K562 (cell line): ENCODE results near the gene MLST8. TPM values are rescaled to one million over a fixed set of nuclear protein-coding genes. Genes with fewer than 3 reads are reported as not detected.

Source experiments
- ATAC-seq: fragments of 200-7000 bp; cut with Tn5 transposase; 3 replicates; pipeline ENCODE4 v1.9.1; 2020; ENCODE audit warnings: moderate library complexity
- Bru-seq: library from RNA; stranded (reverse); fragments of 400-500 nt; gene quantifications from one replicate; lab custom pipeline; 2021; lab: Mats Ljungman, UMichigan
- BruChase-seq, 2 experiments: library from RNA; stranded (reverse); fragments of 400-500 nt; gene quantifications; one replicate each; lab custom pipeline; 2021; lab: Mats Ljungman, UMichigan
- BruUV-seq: library from RNA; stranded (reverse); fragments of 400-500 nt; replicated peaks from 2 replicates; lab custom pipeline; 2021; lab: Mats Ljungman, UMichigan
- CTCF ChIA-PET: fragments of 300-600 bp; formaldehyde crosslinking; extraction: SDS; loops from one replicate; lab custom pipeline; 2021; ENCODE audit warnings: low intra/inter-chr PET ratio; lab: Yijun Ruan, JAX
- POLR2A ChIA-PET: fragments of 300-600, 350-650 bp; sonication (Branson Sonifier 250); formaldehyde crosslinking; extraction: SDS; loops from one replicate; lab custom pipeline; 2021; ENCODE audit warnings: antibody characterized with exemption, inconsistent platforms; lab: Yijun Ruan, JAX
- DNase-seq, 4 experiments: peaks; one replicate each; pipeline versions ENCODE4 v3.0.0 to v3.0.0-alpha.2; 2011 to 2018; ENCODE audit warnings: low spot score in 3 of 4, mixed read lengths in 3 of 4; ENCODE audit errors: extremely low read depth in 1 of 4
- FAIRE-seq: peaks from 2 replicates; lab custom pipeline; 2011; peaks lifted over from hg19 to GRCh38; lab: Jason Lieb, UNC
- H2AFZ ChIP-seq: 2 replicates; pipeline ENCODE4 v1.6.0; 2011; ENCODE audit warnings: low read depth, low read length, control low read depth, inconsistent platforms
- H3K27ac ChIP-seq: fragments of 200-600 bp; 3 replicates; pipeline ENCODE4 v1.8.0; 2011; ENCODE audit warnings: low read depth, mild to moderate bottlenecking, control low read depth, inconsistent platforms, low read length, moderate library complexity, mixed read lengths; ENCODE audit errors: extremely low read depth
- H3K27me3 ChIP-seq, 2 experiments: fragments of 300-600 bp in 1 of 2; 2 replicates in 1 of 2; 3 replicates in 1 of 2; pipeline versions ENCODE4 v1.6.0 to v1.8.0; 2011; ENCODE audit warnings: inconsistent platforms in 2 of 2, low read length in 2 of 2, mild to moderate bottlenecking in 1 of 2, mixed read lengths in 1 of 2, moderate library complexity in 1 of 2; ENCODE audit not compliant: control insufficient read depth in 2 of 2, insufficient read depth in 2 of 2
- H3K36me3 ChIP-seq: fragments of 300-600 bp; 3 replicates; pipeline ENCODE4 v1.8.0; 2011; ENCODE audit warnings: mild to moderate bottlenecking, low read length, inconsistent platforms; ENCODE audit not compliant: control insufficient read depth, insufficient read depth
- H3K4me1 ChIP-seq, 2 experiments: fragments of 200-600 bp in 1 of 2; replicated peaks in 1 of 2; 2 replicates in 1 of 2; 3 replicates in 1 of 2; pipeline versions ENCODE4 v1.5.1 to v1.8.0; 2011; ENCODE audit warnings: inconsistent platforms in 2 of 2, low read length in 2 of 2, mild to moderate bottlenecking in 1 of 2, mixed read lengths in 1 of 2, moderate library complexity in 1 of 2; ENCODE audit not compliant: control insufficient read depth in 2 of 2, insufficient read depth in 2 of 2
- H3K4me2 ChIP-seq: 2 replicates; pipeline ENCODE4 v1.6.1; 2011; ENCODE audit warnings: low read length, control low read depth, inconsistent platforms, mixed read lengths; ENCODE audit not compliant: insufficient read depth
- H3K4me3 ChIP-seq: fragments of 200-600 bp; sonication (generic), shearing (Covaris generic); 2 replicates; pipeline ENCODE4 v1.5.1; 2016; ENCODE audit warnings: control low read depth, inconsistent platforms
- H3K79me2 ChIP-seq: fragments of 200-600 bp; 3 replicates; pipeline ENCODE4 v1.8.0; 2011; ENCODE audit warnings: low read length, inconsistent platforms; ENCODE audit not compliant: control insufficient read depth, insufficient read depth
- H3K9ac ChIP-seq, 2 experiments: 2 replicates each; pipeline versions ENCODE4 v1.6.0 to v1.6.1; 2011; ENCODE audit warnings: low read depth in 2 of 2, low read length in 2 of 2, control low read depth in 1 of 2, inconsistent platforms in 1 of 2, mild to moderate bottlenecking in 1 of 2, mixed read lengths in 1 of 2; ENCODE audit not compliant: insufficient read depth in 1 of 2
- H3K9me1 ChIP-seq: one replicate; pipeline ENCODE4 v1.6.0; 2011; ENCODE audit warnings: inconsistent platforms, mild to moderate bottlenecking, low read length, moderate library complexity; ENCODE audit not compliant: control insufficient read depth, insufficient read depth
- H3K9me3 ChIP-seq: replicated peaks from 2 replicates; pipeline ENCODE4 v1.5.1; 2011; ENCODE audit warnings: low read depth, low read length, inconsistent platforms; ENCODE audit not compliant: control insufficient read depth, insufficient read depth
- H4K20me1 ChIP-seq: replicated peaks from 2 replicates; pipeline ENCODE4 v1.6.1; 2011; ENCODE audit warnings: low read length, inconsistent platforms, mixed read lengths; ENCODE audit not compliant: control insufficient read depth, insufficient read depth
- CBFA2T2 ChIP-seq: fragments of 450-650 bp; conservative IDR thresholded peaks from 2 replicates; pipeline ENCODE4 v1.6.1; 2017; ENCODE audit warnings: mild to moderate bottlenecking
- KAT2B ChIP-seq: IDR thresholded peaks from one replicate; pipeline ENCODE4 v1.6.1; 2012; ENCODE audit warnings: low read depth, mild to moderate bottlenecking, control low read depth, inconsistent platforms, low read length, moderate library complexity
- SOX6 ChIP-seq: fragments of 450-650 bp; IDR thresholded peaks from 2 replicates; pipeline ENCODE4 v1.6.1; 2014; ENCODE audit warnings: mild to moderate bottlenecking
- ZNF232 ChIP-seq: sonication (generic); formaldehyde crosslinking; IDR thresholded peaks from 2 replicates; pipeline ENCODE4 v1.8.0; 2022; ENCODE audit warnings: mild to moderate bottlenecking, missing genetic modification reagents
- ZNF778 ChIP-seq: fragments of 450-650 bp; formaldehyde crosslinking; IDR thresholded peaks from 2 replicates; pipeline ENCODE4 v1.4.0; 2020; ENCODE audit warnings: mild to moderate bottlenecking, moderate library complexity
- WGBS: fragments of 100-300 bp; shearing (Covaris generic); methylation state at CpG from one replicate; pipeline ENCODE4 v1.1.6; 2016; ENCODE audit warnings: low coverage, mixed read lengths; ENCODE audit not compliant: insufficient coverage; ENCODE audit errors: missing lambda C conversion rate; 5-methylcytosine and 5-hydroxymethylcytosine counted together
- in situ Hi-C: fragments of 300-500 bp; cut with MboI; formaldehyde crosslinking; loops from 4 replicates; pipeline ENCODE4 v1.15.0; 2018; ENCODE audit warnings: inconsistent platforms, mixed read lengths
- intact Hi-C: fragments of 100-400 bp; cut with micrococcal nuclease; formaldehyde crosslinking; loops from 2 replicates; pipeline ENCODE4 v1.14.2; 2022
- long read RNA-seq, 3 experiments: library from polyadenylated mRNA in 2 of 3; library from RNA in 1 of 3; unstranded in 2 of 3; stranded (forward) in 1 of 3; transcript quantifications; one replicate each; pipeline ENCODE4 v2.0.0, GENCODE V29; 2019 to 2022
- polyA minus RNA-seq, 3 experiments: library from RNA; depleted of rRNA, polyadenylated mRNA; stranded (reverse); fragments of >200 nt; gene quantifications; 2 replicates each; pipeline ENCODE4 v1.2.3, GENCODE V29; 2011
- polyA plus RNA-seq, 8 experiments: library from polyadenylated mRNA; depleted of rRNA in 4 of 8; stranded (reverse) in 5 of 8; unstranded in 3 of 8; fragments of >200 nt; fragmentation: Nextera tagmentation in 2 of 8; fragmentation: Illumina TruSeq in 1 of 8; extraction: Ambion mirVana in 2 of 8; extraction: Trizol in 1 of 8; gene quantifications; 2 replicates each; pipeline versions ENCODE4 v1.2.1 to v1.2.3, GENCODE V29; 2011 to 2014; ENCODE audit warnings: inconsistent platforms in 1 of 8, missing spikeins in 1 of 8
- total RNA-seq, 7 experiments: library from RNA; depleted of rRNA in 6 of 7; stranded (reverse); fragments of >200 nt in 6 of 7; fragmentation: Illumina TruSeq in 2 of 7; extraction: Trizol in 2 of 7; gene quantifications; 2 replicates each; pipeline versions ENCODE4 v1.2.1 to v1.2.3, GENCODE V29; 2011 to 2021; ENCODE audit warnings: low replicate concordance in 1 of 7
- TF ChIP-seq, protein P1 (sequence below): fragments of 450-650 bp; IDR thresholded peaks from 2 replicates; pipeline ENCODE4 v1.6.1; 2016; ENCODE audit warnings: borderline replicate concordance
- TF ChIP-seq, protein P2 (sequence below): fragments of 250-450 bp; sonication (Bioruptor Pico); IDR thresholded peaks from 2 replicates; pipeline ENCODE4 v1.8.0; 2021; ENCODE audit warnings: mild to moderate bottlenecking, moderate library complexity

The MLST8 gene, protein sequence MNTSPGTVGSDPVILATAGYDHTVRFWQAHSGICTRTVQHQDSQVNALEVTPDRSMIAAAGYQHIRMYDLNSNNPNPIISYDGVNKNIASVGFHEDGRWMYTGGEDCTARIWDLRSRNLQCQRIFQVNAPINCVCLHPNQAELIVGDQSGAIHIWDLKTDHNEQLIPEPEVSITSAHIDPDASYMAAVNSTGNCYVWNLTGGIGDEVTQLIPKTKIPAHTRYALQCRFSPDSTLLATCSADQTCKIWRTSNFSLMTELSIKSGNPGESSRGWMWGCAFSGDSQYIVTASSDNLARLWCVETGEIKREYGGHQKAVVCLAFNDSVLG
- 73.3 and 236 TPM in 2 replicates for total RNA-seq (2011; cell fraction: chromatin; rRNA removed; ENCODE audit: low replicate concordance)
- 205 and 257 TPM in 2 replicates for total RNA-seq (2011; cell fraction: nucleolus; rRNA removed)
- 108 and 122 TPM in 2 replicates for total RNA-seq (2011; cell fraction: nucleoplasm; rRNA removed)
- total RNA-seq (2014; rRNA removed), result 83.0 and 110 TPM in 2 replicates
- 2.6 and 4.3 TPM in 2 replicates for total RNA-seq (2014; rRNA removed; fragmentation: Illumina TruSeq; extraction: Trizol)
- 15.7 and 16.0 TPM in 2 replicates for total RNA-seq (2015; rRNA removed; fragmentation: Illumina TruSeq; extraction: Trizol)
- 79.1 and 85.0 TPM in 2 replicates for total RNA-seq (2021)
- polyA plus RNA-seq (2011; rRNA removed), result 76.1 and 91.6 TPM in 2 replicates
- 165 and 312 TPM in 2 replicates for polyA plus RNA-seq (2011; cell fraction: cytosol; rRNA removed)
- 329 and 477 TPM in 2 replicates for polyA plus RNA-seq (2011; cell fraction: nucleus; rRNA removed)
- 71.4 and 87.7 TPM in 2 replicates for polyA plus RNA-seq (2012)
- polyA plus RNA-seq (2014; fragmentation: Illumina TruSeq; extraction: Trizol), result 43.3 and 74.6 TPM in 2 replicates
- 1 to 10 TPM; 1.5 to 9.8 TPM for polyA plus RNA-seq (2014; fragmentation: Nextera tagmentation; extraction: Ambion mirVana)
- polyA plus RNA-seq (2014; rRNA removed), result 116 TPM in 2 replicates
- 19.6 and 40.3 TPM in 2 replicates for polyA minus RNA-seq (2011; rRNA and poly(A)+ RNA removed)
- polyA minus RNA-seq (2011; cell fraction: cytosol; rRNA and poly(A)+ RNA removed), result 53.2 and 86.4 TPM in 2 replicates
- 96.5 and 139 TPM in 2 replicates for polyA minus RNA-seq (2011; cell fraction: nucleus; rRNA and poly(A)+ RNA removed)
- Bru-seq, nascent RNA, result percentile 74 among the genes with signal in this experiment
- BruChase-seq, experiment 1, labeled RNA remaining after a 2-hour chase, result percentile 57 among the genes with signal in this experiment
- percentile 63 among the genes with signal in this experiment for BruChase-seq, experiment 2, labeled RNA remaining after a 6-hour chase
- long read RNA-seq, experiment 1, transcript MLST8-203 (9 exons, 1,691 nt), result minor isoform, 73 of 425 reads
- long read RNA-seq, experiment 1, transcript MLST8-230 (8 exons, 2,116 nt), result minor isoform, 26 of 425 reads
- long read RNA-seq, experiment 1, transcript MLST8-208 (2 exons, 1,662 nt), result minor isoform, 23 of 425 reads
- long read RNA-seq, experiment 1, transcript MLST8-232 (9 exons, 1,870 nt), result major isoform, 90 of 425 reads
- long read RNA-seq, experiment 1, partial matches to known transcripts, result 132 of 425 reads
- long read RNA-seq, experiment 1, other reads (novel, unspliced or antisense), result 48 of 425 reads
- long read RNA-seq, experiment 2, transcript MLST8-232 (9 exons, 1,870 nt), result major isoform, 35 of 127 reads
- long read RNA-seq, experiment 2, transcript MLST8-230 (8 exons, 2,116 nt), result minor isoform, 11 of 127 reads
- long read RNA-seq, experiment 2, transcript MLST8-203 (9 exons, 1,691 nt), result minor isoform, 30 of 127 reads
- long read RNA-seq, experiment 2, partial matches to known transcripts, result 14 of 127 reads
- long read RNA-seq, experiment 2, other reads (novel, unspliced or antisense), result 25 of 127 reads
- long read RNA-seq, experiment 3, transcript MLST8-230 (8 exons, 2,116 nt), result minor isoform, 23 of 224 reads
- long read RNA-seq, experiment 3, transcript MLST8-215 (9 exons, 1,861 nt), result minor isoform, 10 of 224 reads
- long read RNA-seq, experiment 3, transcript MLST8-203 (9 exons, 1,691 nt), result minor isoform, 51 of 224 reads
- long read RNA-seq, experiment 3, transcript MLST8-232 (9 exons, 1,870 nt), result major isoform, 87 of 224 reads
- long read RNA-seq, experiment 3, partial matches to known transcripts, result 10 of 224 reads
- long read RNA-seq, experiment 3, other reads (novel, unspliced or antisense), result 28 of 224 reads

DNA sequence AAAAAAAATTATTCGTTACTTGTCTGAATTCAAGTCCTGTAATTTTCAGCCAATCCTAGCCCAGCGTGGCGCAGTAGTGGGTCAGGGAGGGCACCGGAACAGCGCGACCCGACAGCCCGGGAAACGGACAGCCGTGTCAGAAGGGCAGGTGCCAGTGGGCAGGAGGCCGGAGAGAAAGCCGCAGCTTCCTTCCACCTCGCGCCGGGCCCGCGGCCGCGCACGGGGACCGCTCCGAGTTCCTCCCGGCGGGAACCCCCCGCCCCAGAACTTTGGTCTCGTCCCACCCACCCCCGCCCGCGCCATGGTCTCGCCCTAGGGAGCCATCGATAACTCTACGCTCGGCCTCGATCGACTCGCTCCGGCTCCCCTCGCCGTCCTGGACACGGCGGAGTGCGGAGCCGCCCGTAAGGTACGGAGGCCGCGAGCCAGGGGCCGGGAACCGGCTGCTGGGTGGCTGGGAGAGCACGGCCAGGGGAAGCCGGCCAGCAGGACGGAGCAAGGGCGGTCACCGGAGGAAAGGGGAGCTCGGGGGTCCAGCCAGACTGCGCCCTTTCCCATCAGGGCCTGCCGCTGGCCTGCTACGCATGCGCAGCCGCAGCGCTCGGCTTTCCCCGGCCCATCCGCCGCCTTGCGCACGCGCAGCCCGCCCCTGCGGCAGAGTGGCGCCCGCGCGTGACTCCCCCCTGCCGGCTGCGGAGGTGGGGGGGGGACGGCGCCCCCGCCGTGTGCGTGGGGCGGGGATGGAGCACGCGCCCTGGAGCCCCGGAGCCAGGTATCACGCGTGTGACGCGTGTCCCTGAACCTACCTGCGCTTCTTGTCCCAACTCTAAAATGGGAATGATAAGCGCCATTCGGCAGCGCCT is at the start of gene MLST8:
Gene MLST8 (plus strand): TSS at position 351 of the 863 bp plus-strand sequence. CDS start 632 bp downstream, outside the sequence.
- BruUV-seq, result no TSS peak
- Histone ChIP-seq H2AFZ (peak within 1 kb of the TSS; percentile 100), H3K4me2 (peak within 1 kb of the TSS; percentile 92), H3K27me3 (no peaks in the 10 kb centered on the region), H3K36me3 (peaks cover 38% of the 10 kb centered on the region; the same call in 1 of the 3 replicates), H3K4me3 (peak within 1 kb of the TSS; percentile 84), H3K27ac (peak within 1 kb of the TSS; percentile 93), H3K9me1 (no peaks in the 10 kb centered on the region), H3K79me2 (peaks cover 37% of the 10 kb centered on the region), H3K9me3 (no peaks in the 10 kb centered on the region), H3K9ac (peak within 1 kb of the TSS; percentile 92 to 96), H4K20me1 (peaks cover 1% of the 10 kb centered on the region; the same call in 1 of the 2 replicates), H3K4me1 (peaks cover 13 to 61% of the 10 kb centered on the region in 2 experiments; a peak in 4 of 5 replicates)
- DNase-seq, result peak; percentile 92 to 98 (median 96)
- ChIA-PET CTCF (no interaction called here), POLR2A (interaction anchor here (0.5 to 1.4 kb wide), 7 partner anchors 9 to 50 kb away, joined by 3 to 15 read pairs (median 5); partner anchors contain the start of genes ECI1, PGP and TRAF7)
- 0% methylated on average over 56 of the region's 93 CpGs for WGBS
- FAIRE-seq, result peak; percentile 70
- intact Hi-C loops (no loop called here), in situ Hi-C loops (no loop called here)
- ATAC-seq, result peak; percentile 79
- TF ChIP-seq KAT2B (no peak), CBFA2T2 (no peak), SOX6 (peak; percentile 66), ZNF232 (CRISPR knock-in tag) (no peak), ZNF778 (CRISPR knock-in tag) (no peak)
- TF ChIP-seq, protein P1, sequence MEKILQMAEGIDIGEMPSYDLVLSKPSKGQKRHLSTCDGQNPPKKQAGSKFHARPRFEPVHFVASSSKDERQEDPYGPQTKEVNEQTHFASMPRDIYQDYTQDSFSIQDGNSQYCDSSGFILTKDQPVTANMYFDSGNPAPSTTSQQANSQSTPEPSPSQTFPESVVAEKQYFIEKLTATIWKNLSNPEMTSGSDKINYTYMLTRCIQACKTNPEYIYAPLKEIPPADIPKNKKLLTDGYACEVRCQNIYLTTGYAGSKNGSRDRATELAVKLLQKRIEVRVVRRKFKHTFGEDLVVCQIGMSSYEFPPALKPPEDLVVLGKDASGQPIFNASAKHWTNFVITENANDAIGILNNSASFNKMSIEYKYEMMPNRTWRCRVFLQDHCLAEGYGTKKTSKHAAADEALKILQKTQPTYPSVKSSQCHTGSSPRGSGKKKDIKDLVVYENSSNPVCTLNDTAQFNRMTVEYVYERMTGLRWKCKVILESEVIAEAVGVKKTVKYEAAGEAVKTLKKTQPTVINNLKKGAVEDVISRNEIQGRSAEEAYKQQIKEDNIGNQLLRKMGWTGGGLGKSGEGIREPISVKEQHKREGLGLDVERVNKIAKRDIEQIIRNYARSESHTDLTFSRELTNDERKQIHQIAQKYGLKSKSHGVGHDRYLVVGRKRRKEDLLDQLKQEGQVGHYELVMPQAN, result no peak; the same call in 1 of the 2 replicates
- TF ChIP-seq, protein P2, sequence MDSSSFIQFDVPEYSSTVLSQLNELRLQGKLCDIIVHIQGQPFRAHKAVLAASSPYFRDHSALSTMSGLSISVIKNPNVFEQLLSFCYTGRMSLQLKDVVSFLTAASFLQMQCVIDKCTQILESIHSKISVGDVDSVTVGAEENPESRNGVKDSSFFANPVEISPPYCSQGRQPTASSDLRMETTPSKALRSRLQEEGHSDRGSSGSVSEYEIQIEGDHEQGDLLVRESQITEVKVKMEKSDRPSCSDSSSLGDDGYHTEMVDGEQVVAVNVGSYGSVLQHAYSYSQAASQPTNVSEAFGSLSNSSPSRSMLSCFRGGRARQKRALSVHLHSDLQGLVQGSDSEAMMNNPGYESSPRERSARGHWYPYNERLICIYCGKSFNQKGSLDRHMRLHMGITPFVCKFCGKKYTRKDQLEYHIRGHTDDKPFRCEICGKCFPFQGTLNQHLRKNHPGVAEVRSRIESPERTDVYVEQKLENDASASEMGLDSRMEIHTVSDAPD (CRISPR knock-in tag), result no peak
